Panc1 (cell line): ENCODE measurements around the gene OR2B2.

Experiments used
- CTCF ChIP-seq: fragments of 450-650 bp; IDR thresholded peaks from 2 replicates; pipeline ENCODE4 v1.5.1; 2017; ENCODE audit warnings: mild to moderate bottlenecking
- POLR2AphosphoS5 ChIP-seq: IDR thresholded peaks from 2 replicates; pipeline ENCODE4 v1.6.1; 2012; ENCODE audit warnings: mild to moderate bottlenecking, low read depth, low read length, moderate library complexity
- REST ChIP-seq, 2 experiments: IDR thresholded peaks; 2 replicates each; pipeline ENCODE4 v1.6.1; 2011 to 2012; ENCODE audit warnings: low read depth in 2 of 2, control low read depth in 1 of 2, low read length in 1 of 2, mild to moderate bottlenecking in 1 of 2, moderate library complexity in 1 of 2; ENCODE audit not compliant: insufficient read depth in 1 of 2
- SIN3A ChIP-seq: IDR thresholded peaks from 2 replicates; pipeline ENCODE4 v1.6.1; 2012; ENCODE audit warnings: low read depth, mild to moderate bottlenecking, low read length, moderate library complexity, borderline replicate concordance; ENCODE audit not compliant: insufficient read depth
- TCF7L2 ChIP-seq: IDR thresholded peaks from 2 replicates; pipeline ENCODE4 v1.6.1; 2011; ENCODE audit warnings: mild to moderate bottlenecking, low read depth, low read length, inconsistent platforms

- TF ChIP-seq CTCF (no peak), TCF7L2 (no peak), POLR2AphosphoS5 (no peak), REST (IDR thresholded peaks at IDR 0.05; ENCODE audit: insufficient read depth in 1 of 2, low read depth in 2 of 2, low read length in 1 of 2) (no peak), SIN3A (no peak)
Observed at GRCh38 chr6:27861861-27862260, 50.3 kb downstream of the OR2B2 start.
